Retina (tissue), 1 donor: Measurements from ENCODE around the gene MEF2C.

Experiments used
- DNase-seq: peaks from one replicate; pipeline ENCODE4 v3.0.0-alpha.2; 2016

Gene MEF2C

GRCh38 chr5:88748666-88749065, 134.3 kb downstream of the MEF2C start:
- no peak for DNase-seq

- DNase-seq: no peak
These were observed 136.5 kb downstream of the MEF2C start for GRCh38 chr5:88746438-88746882.

GRCh38 chr5:88745093-88745696, 137.8 kb downstream of the MEF2C start:
- no peak for DNase-seq

GRCh38 chr5:88743231-88743834, 139.7 kb downstream of the MEF2C start:
- no peak for DNase-seq

GRCh38 chr5:88741964-88742363, 141.0 kb downstream of the MEF2C start:
- no peak for DNase-seq

GRCh38 chr5:88740604-88741185, 142.3 kb downstream of the MEF2C start:
- no peak for DNase-seq

- no peak for DNase-seq
These were observed 146.5 kb downstream of the MEF2C start for GRCh38 chr5:88736494-88736893.

- no peak for DNase-seq
These were observed 148.0 kb downstream of the MEF2C start for GRCh38 chr5:88734983-88735382.

GRCh38 chr5:88734191-88734640, 148.8 kb downstream of the MEF2C start:
- peak; percentile 18 for DNase-seq

GRCh38 chr5:88732862-88733261, 150.1 kb downstream of the MEF2C start:
- DNase-seq: no peak

- DNase-seq: no peak
These were observed 150.8 kb downstream of the MEF2C start for GRCh38 chr5:88732181-88732633.

GRCh38 chr5:88729829-88730182, 153.2 kb downstream of the MEF2C start:
- DNase-seq: no peak

- peak; percentile 84 for DNase-seq
These were observed 153.7 kb downstream of the MEF2C start for GRCh38 chr5:88729084-88729828.

- DNase-seq: no peak
These were observed 155.2 kb downstream of the MEF2C start for GRCh38 chr5:88727705-88728313.

GRCh38 chr5:88725454-88725853, 157.5 kb downstream of the MEF2C start:
- no peak for DNase-seq

GRCh38 chr5:88724201-88724600, 158.8 kb downstream of the MEF2C start:
- peak; percentile 15 for DNase-seq

- DNase-seq: peak; percentile 17
These were observed 160.4 kb downstream of the MEF2C start for GRCh38 chr5:88722546-88723073.

- DNase-seq: no peak
These were observed 163.6 kb downstream of the MEF2C start for GRCh38 chr5:88719434-88719833.

- no peak for DNase-seq
These were observed 164.2 kb downstream of the MEF2C start for GRCh38 chr5:88718736-88719135.

GRCh38 chr5:88716101-88716500, 166.9 kb downstream of the MEF2C start:
- DNase-seq: no peak

GRCh38 chr5:88715503-88715902, 167.5 kb downstream of the MEF2C start:
- no peak for DNase-seq

GRCh38 chr5:88713818-88714217, 169.2 kb downstream of the MEF2C start:
- no peak for DNase-seq
